Trophoblast cell (in vitro differentiated cells and primary cell): ENCODE data around the gene PIK3R3.

Experiments used
- DNase-seq, 2 donors: peaks; one replicate each; pipeline ENCODE4 v3.0.0-alpha.2; 2016
- H2AFZ ChIP-seq: 2 replicates; pipeline ENCODE4 v1.6.1; 2013; ENCODE audit warnings: low read length, moderate library complexity, mild to moderate bottlenecking; ENCODE audit not compliant: insufficient read depth, poor library complexity
- H2AK5ac ChIP-seq: 2 replicates; pipeline ENCODE4 v1.6.1; 2013; ENCODE audit warnings: mild to moderate bottlenecking, low read length
- H2BK120ac ChIP-seq: 2 replicates; pipeline ENCODE4 v1.6.1; 2013; ENCODE audit warnings: low read length, mild to moderate bottlenecking, moderate library complexity; ENCODE audit not compliant: insufficient read depth, poor library complexity
- H2BK12ac ChIP-seq: 2 replicates; pipeline ENCODE4 v1.6.1; 2013; ENCODE audit warnings: mild to moderate bottlenecking, low read length, moderate library complexity
- H2BK5ac ChIP-seq: 2 replicates; pipeline ENCODE4 v1.6.1; 2013; ENCODE audit warnings: low read length, low read depth, moderate library complexity, mild to moderate bottlenecking; ENCODE audit not compliant: poor library complexity
- H3K14ac ChIP-seq: 2 replicates; pipeline ENCODE4 v1.6.1; 2013; ENCODE audit warnings: mild to moderate bottlenecking, low read length
- H3K18ac ChIP-seq: 2 replicates; pipeline ENCODE4 v1.6.1; 2013; ENCODE audit warnings: mild to moderate bottlenecking, low read length
- H3K23ac ChIP-seq: 2 replicates; pipeline ENCODE4 v1.6.1; 2013; ENCODE audit warnings: low read length
- H3K27ac ChIP-seq: 2 replicates; pipeline ENCODE4 v1.5.1; 2013; ENCODE audit warnings: low read depth, mild to moderate bottlenecking, inconsistent platforms, low read length, moderate library complexity
- H3K27me3 ChIP-seq: 2 replicates; pipeline ENCODE4 v1.6.1; 2013; ENCODE audit warnings: inconsistent platforms, mild to moderate bottlenecking, low read length, moderate library complexity; ENCODE audit not compliant: insufficient read depth
- H3K36me3 ChIP-seq, 2 experiments: 1 replicate in 1 of 2; 2 replicates in 1 of 2; pipeline ENCODE4 v1.6.1; 2013; ENCODE audit warnings: low read length in 2 of 2, mild to moderate bottlenecking in 2 of 2, moderate library complexity in 1 of 2; ENCODE audit not compliant: insufficient read depth in 2 of 2, control insufficient read depth in 1 of 2
- H3K4ac ChIP-seq: 2 replicates; pipeline ENCODE4 v1.6.1; 2013; ENCODE audit warnings: low read depth, mild to moderate bottlenecking, low read length, moderate library complexity
- H3K4me1 ChIP-seq, 2 experiments: 1 replicate in 1 of 2; 2 replicates in 1 of 2; pipeline ENCODE4 v1.6.1; 2013; ENCODE audit warnings: low read length in 2 of 2, mild to moderate bottlenecking in 2 of 2, moderate library complexity in 1 of 2; ENCODE audit not compliant: insufficient read depth in 2 of 2, control insufficient read depth in 1 of 2
- H3K4me2 ChIP-seq: 2 replicates; pipeline ENCODE4 v1.6.1; 2013; ENCODE audit warnings: inconsistent platforms, mild to moderate bottlenecking, low read length, moderate library complexity
- H3K4me3 ChIP-seq: 2 replicates; pipeline ENCODE4 v1.5.1; 2013; ENCODE audit warnings: mild to moderate bottlenecking, low read depth, low read length, inconsistent platforms
- H3K79me1 ChIP-seq: one replicate; pipeline ENCODE4 v1.6.1; 2013; ENCODE audit warnings: low read length
- H3K79me2 ChIP-seq: 2 replicates; pipeline ENCODE4 v1.6.1; 2013; ENCODE audit warnings: low read length, mild to moderate bottlenecking; ENCODE audit not compliant: control insufficient read depth, insufficient read depth, poor library complexity
- H3K9ac ChIP-seq: 2 replicates; pipeline ENCODE4 v1.6.1; 2013; ENCODE audit warnings: mild to moderate bottlenecking, low read length
- H3K9me3 ChIP-seq: 2 replicates; pipeline ENCODE4 v1.6.1; 2013; ENCODE audit warnings: low read depth, mild to moderate bottlenecking, control low read depth, inconsistent platforms, low read length; ENCODE audit not compliant: insufficient read depth
- H4K12ac ChIP-seq: 2 replicates; pipeline ENCODE4 v1.6.1; 2013; ENCODE audit warnings: low read depth, mild to moderate bottlenecking, low read length, moderate library complexity
- H4K8ac ChIP-seq: 2 replicates; pipeline ENCODE4 v1.6.1; 2013; ENCODE audit warnings: low read depth, mild to moderate bottlenecking, low read length, moderate library complexity
- H4K91ac ChIP-seq: one replicate; pipeline ENCODE4 v1.6.1; 2013; ENCODE audit warnings: low read depth, mild to moderate bottlenecking, low read length, moderate library complexity
- WGBS: extraction: QIAGEN DNeasy Blood & Tissue Kit; methylation state at CpG from one replicate; pipeline ENCODE4 v1.1.7; 2013; ENCODE audit warnings: missing lambda C conversion rate; ENCODE audit not compliant: insufficient read length, insufficient coverage; ENCODE audit errors: extremely low coverage; 5-methylcytosine and 5-hydroxymethylcytosine counted together

PIK3R3 gene

GRCh38 chr1:46137916-46138315 is 5.5 kb upstream of the PIK3R3 start:
- no peak overlapping the region for H3K4me3 ChIP-seq
- no peak overlapping the region for H3K27ac ChIP-seq
- no peak overlapping the region for H2BK120ac ChIP-seq
- no peak for DNase-seq
- no peak overlapping the region for H3K9ac ChIP-seq
- no peak overlapping the region for H4K8ac ChIP-seq
- no peak overlapping the region for H3K23ac ChIP-seq
- no peak overlapping the region for H2AFZ ChIP-seq
- no peak overlapping the region for H4K91ac ChIP-seq
- H3K36me3 ChIP-seq = no peaks in the 10 kb centered on the region
- H3K14ac ChIP-seq = no peak overlapping the region
- no peak overlapping the region for H3K18ac ChIP-seq
- H4K12ac ChIP-seq = no peak overlapping the region
- H3K4ac ChIP-seq = no peak overlapping the region
- H3K9me3 ChIP-seq = no peaks in the 10 kb centered on the region
- H2BK5ac ChIP-seq = no peak overlapping the region
- no peak overlapping the region for H3K4me2 ChIP-seq
- H3K27me3 ChIP-seq = no peaks in the 10 kb centered on the region
- no peak overlapping the region for H2AK5ac ChIP-seq
- no CpG with 5 or more reads among the region's 3 CpGs for WGBS
- no peak overlapping the region for H2BK12ac ChIP-seq
- peaks cover 4% of the 10 kb centered on the region for H3K79me1 ChIP-seq
- peaks cover 0 to 4% of the 10 kb centered on the region in 2 experiments for H3K4me1 ChIP-seq
- H3K79me2 ChIP-seq = peaks cover 3% of the 10 kb centered on the region

GRCh38 chr1:46136711-46137110 is 4.3 kb upstream of the PIK3R3 start:
- Histone ChIP-seq H3K4ac (no peak overlapping the region), H3K27me3 (no peaks in the 10 kb centered on the region), H4K91ac (no peak overlapping the region), H4K8ac (no peak overlapping the region), H3K36me3 (no peaks in the 10 kb centered on the region), H2AFZ (no peak overlapping the region), H2BK5ac (no peak overlapping the region), H4K12ac (no peak overlapping the region), H3K18ac (no peak overlapping the region), H3K4me2 (no peak overlapping the region), H3K23ac (no peak overlapping the region), H2AK5ac (no peak overlapping the region), H3K9ac (no peak overlapping the region), H2BK12ac (no peak overlapping the region), H3K79me2 (peaks cover 3% of the 10 kb centered on the region), H3K27ac (no peak overlapping the region), H3K14ac (no peak overlapping the region), H2BK120ac (no peak overlapping the region), H3K79me1 (peaks cover 11% of the 10 kb centered on the region), H3K4me1 (peaks cover 0 to 4% of the 10 kb centered on the region in 2 experiments), H3K9me3 (no peaks in the 10 kb centered on the region), H3K4me3 (no peak overlapping the region)
- no peak for DNase-seq

GRCh38 chr1:46134660-46135331 is 2.4 kb upstream of the PIK3R3 start:
- Histone ChIP-seq H3K4me3 (no peak overlapping the region), H4K12ac (no peak overlapping the region), H2BK5ac (no peak overlapping the region), H3K79me1 (peaks cover 11% of the 10 kb centered on the region), H2BK12ac (no peak overlapping the region), H2BK120ac (no peak overlapping the region), H3K14ac (no peak overlapping the region), H3K27me3 (no peaks in the 10 kb centered on the region), H3K18ac (no peak overlapping the region), H4K8ac (no peak overlapping the region), H2AK5ac (no peak overlapping the region), H3K79me2 (peaks cover 3% of the 10 kb centered on the region), H3K4ac (no peak overlapping the region), H3K9ac (no peak overlapping the region), H3K9me3 (no peaks in the 10 kb centered on the region), H3K4me2 (no peak overlapping the region), H3K4me1 (peaks cover 0 to 4% of the 10 kb centered on the region in 2 experiments), H3K27ac (no peak overlapping the region), H3K23ac (no peak overlapping the region), H3K36me3 (no peaks in the 10 kb centered on the region), H2AFZ (no peak overlapping the region), H4K91ac (no peak overlapping the region)
- no CpG with 5 or more reads among the region's 3 CpGs for WGBS
- peak in 1 of 2 donors; percentile 15 for DNase-seq

- no peak overlapping the region for H2AFZ ChIP-seq
- H3K4me2 ChIP-seq = peak overlapping the region; percentile 77
- H3K4me1 ChIP-seq = peaks cover 0 to 4% of the 10 kb centered on the region in 2 experiments
- WGBS = no CpG with 5 or more reads among the region's 3 CpGs
- no peak overlapping the region for H3K4me3 ChIP-seq
- H2AK5ac ChIP-seq = no peak overlapping the region
- H3K18ac ChIP-seq = no peak overlapping the region
- H3K27me3 ChIP-seq = no peaks in the 10 kb centered on the region
- H2BK120ac ChIP-seq = no peak overlapping the region
- H3K23ac ChIP-seq = no peak overlapping the region
- H3K9me3 ChIP-seq = no peaks in the 10 kb centered on the region
- peak overlapping the region; percentile 69 for H4K91ac ChIP-seq
- no peak overlapping the region for H2BK5ac ChIP-seq
- no peak overlapping the region for H4K12ac ChIP-seq
- no peak overlapping the region for H2BK12ac ChIP-seq
- peaks cover 3% of the 10 kb centered on the region for H3K79me2 ChIP-seq
- no peak overlapping the region for H3K4ac ChIP-seq
- no peak overlapping the region for H4K8ac ChIP-seq
- DNase-seq = no peak
- peak overlapping the region; percentile 83 for H3K27ac ChIP-seq
- H3K14ac ChIP-seq = no peak overlapping the region
- peaks cover 11% of the 10 kb centered on the region for H3K79me1 ChIP-seq
- H3K36me3 ChIP-seq = no peaks in the 10 kb centered on the region
- no peak overlapping the region for H3K9ac ChIP-seq
These were observed 1.4 kb upstream of the PIK3R3 start for GRCh38 chr1:46133781-46134350.
